ENCODE data around the gene LRRC28.

Gene LRRC28

DNA sequence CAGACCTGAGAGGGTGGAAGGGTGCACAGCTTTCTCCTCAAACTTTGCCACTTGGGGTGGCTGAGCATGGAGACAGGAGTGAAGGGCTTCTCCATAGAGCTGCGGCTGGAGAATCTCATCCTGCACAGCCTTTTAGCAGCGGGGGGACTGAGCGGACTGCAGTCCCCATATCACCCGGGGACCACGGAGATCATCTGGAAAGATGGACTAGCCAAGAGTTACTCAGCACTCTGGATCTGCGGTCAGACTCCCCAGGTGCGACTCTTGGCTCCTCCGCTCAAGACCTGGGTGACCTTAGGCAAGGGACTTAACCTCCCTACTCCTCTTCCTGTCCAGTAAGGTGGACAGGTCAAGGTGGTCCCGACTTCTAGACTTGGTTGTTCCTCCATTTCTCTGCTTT, 188.7 kb downstream of the LRRC28 start:
- in situ Hi-C loops (cut with MboI; ENCODE audit: low pct_unique_long_range_greater_than_20kb, low sequenced_read_pairs), result no loop called here
- DNase-seq, result no peak
